Measurements from ENCODE around the gene OVAAL. TPM values are rescaled to one million over a fixed set of nuclear protein-coding genes. Genes with fewer than 3 reads are reported as not detected.
A peak's percentile ranks its signal among the peaks of the same experiment; 100 is the strongest.

OVAAL gene
- total and polyA plus RNA-seq, 2 of the 8 experiments (the other 6 are each of a cell fraction or from before 2014, with no cell fraction given): not detected

DNA sequence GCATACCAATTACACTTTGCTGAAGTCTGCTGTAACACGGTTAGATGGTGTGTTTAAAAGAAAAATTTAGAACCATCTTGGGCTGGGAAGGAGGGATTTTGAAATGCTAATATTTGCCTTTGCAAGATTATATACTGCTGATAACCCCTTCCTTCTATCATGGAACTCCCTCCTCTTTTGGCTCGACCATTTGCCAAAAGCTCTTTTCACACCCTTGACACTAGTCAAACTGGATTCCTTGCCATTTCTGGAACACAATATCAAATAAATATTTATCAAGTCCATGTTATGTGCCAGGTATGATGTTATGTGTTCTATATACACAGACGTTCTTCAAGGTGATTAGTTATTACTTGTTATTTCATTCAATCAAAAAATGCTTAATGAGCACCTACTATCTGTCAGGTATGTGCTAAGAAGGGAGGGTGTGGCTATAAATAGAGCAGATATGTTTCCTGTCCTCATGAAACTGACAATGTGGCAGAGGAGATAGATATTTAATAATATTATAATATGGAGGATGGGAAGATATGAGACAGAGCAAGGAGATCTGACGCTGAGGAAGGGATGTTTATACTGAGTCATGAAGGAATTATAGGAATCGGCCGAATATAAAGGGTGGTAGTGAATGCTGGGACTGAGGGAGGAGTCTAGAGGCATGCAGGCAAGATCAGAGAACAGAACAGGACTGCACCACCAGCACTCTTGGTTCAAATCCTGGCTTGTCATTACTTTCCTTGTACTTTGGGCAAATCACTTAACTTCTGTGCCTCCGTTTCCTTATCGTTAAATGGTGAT, 56.9 kb downstream of the OVAAL start:
- Histone ChIP-seq H2BK15ac (ENCODE audit: low read length) (no peak overlapping the region), H3K4me1 (replicated peaks in 1 of 4; ENCODE audit: control insufficient read depth in 3 of 4, insufficient read depth in 4 of 4, low read length in 3 of 4) (peaks cover 0 to 4% (median 0%) of the 10 kb centered on the region in 4 experiments; a peak in 2 of 7 replicates), H4K20me1 (replicated peaks in 1 of 2; ENCODE audit: control insufficient read depth in 1 of 2, insufficient read depth in 2 of 2, low read length in 2 of 2) (no peaks in the 10 kb centered on the region), H2AFZ (ENCODE audit: low read length) (no peak overlapping the region), H3K14ac (ENCODE audit: insufficient read length) (no peak overlapping the region), H3K27me3 (replicated peaks in 1 of 4; ENCODE audit: control insufficient read depth in 3 of 4, extremely low read depth in 1 of 4, insufficient read depth in 3 of 4, low read length in 3 of 4) (no peaks in the 10 kb centered on the region), H3K56ac (replicated peaks; ENCODE audit: insufficient read length, low read depth, low read length) (no peak overlapping the region), H2AK5ac (ENCODE audit: low read depth, low read length) (no peak overlapping the region), H3K18ac (ENCODE audit: extremely low read depth, low read length) (no peak overlapping the region), H4K5ac (ENCODE audit: insufficient read length, low read depth, low read length) (no peak overlapping the region), H3K79me1 (ENCODE audit: low read depth, low read length) (no peaks in the 10 kb centered on the region), H3K23me2 (ENCODE audit: low read depth, low read length) (no peaks in the 10 kb centered on the region), H3K4me3 (ENCODE audit: extremely low read depth in 1 of 4, insufficient read depth in 2 of 4, low read depth in 3 of 4, low read length in 4 of 4) (no peak overlapping the region), H3K4me2 (ENCODE audit: insufficient read depth in 1 of 2, low read depth in 2 of 2, low read length in 2 of 2) (no peak overlapping the region), H3K4ac (replicated peaks; ENCODE audit: insufficient read length, low read depth, low read length) (no peak overlapping the region), H2BK5ac (ENCODE audit: low read depth, low read length) (no peak overlapping the region), H2BK20ac (ENCODE audit: low read length) (no peak overlapping the region), H3K9me3 (ENCODE audit: insufficient read depth in 2 of 2, low read depth in 1 of 2, low read length in 1 of 2) (no peaks in the 10 kb centered on the region), H3K23ac (ENCODE audit: insufficient read length) (no peak overlapping the region), H3K27ac (ENCODE audit: low read depth, low read length) (no peak overlapping the region), H3K79me2 (ENCODE audit: control insufficient read depth in 1 of 2, insufficient read depth in 2 of 2, low read length in 2 of 2) (no peaks in the 10 kb centered on the region), H2BK12ac (ENCODE audit: low read depth, low read length) (no peak overlapping the region), H4K8ac (ENCODE audit: extremely low read depth, insufficient read depth, low read length) (no peak overlapping the region), H3K36me3 (ENCODE audit: control insufficient read depth in 2 of 4, insufficient read depth in 4 of 4, low read length in 3 of 4) (no peaks in the 10 kb centered on the region), H2BK120ac (replicated peaks; ENCODE audit: low read depth, low read length) (no peak overlapping the region), H3K9ac (replicated peaks in 1 of 4; ENCODE audit: extremely low read depth in 1 of 4, low read depth in 3 of 4, low read length in 3 of 4) (peak overlapping the region in 1 of 4 experiments; percentile 34; a peak in 1 of 7 replicates), H4K91ac (replicated peaks; ENCODE audit: insufficient read length, low read length) (no peak overlapping the region)
- ChIA-PET POLR2A (ENCODE audit: partially characterized antibody) (no interaction called here), CTCF (ENCODE audit: partially characterized antibody) (interaction anchor here (0.7 kb wide), 1 partner anchor 11 kb away, joined by 3 read pairs; no protein-coding TSS in a partner anchor)
- DNase-seq (ENCODE audit: low read depth in 1 of 2, low spot score in 2 of 2) (no peak), FAIRE-seq (no peak)
- WGBS, 2 experiments (ENCODE audit: extremely low coverage in 1 of 2, insufficient coverage in 1 of 2, insufficient read length in 1 of 2, insufficient replicate concordance in 2 of 2, low coverage in 1 of 2, low lambda C conversion rate in 2 of 2, missing lambda C conversion rate in 1 of 2): 91% methylated on average over 8 of the region's 8 CpGs; no CpG with 5 or more reads in 1 of the 2 experiments
- TF ChIP-seq SIX5 (IDR thresholded peaks at IDR 0.05; ENCODE audit: low read depth, low read length) (no peak), RNF2 (IDR thresholded peaks at IDR 0.05; ENCODE audit: borderline replicate concordance, low read depth, low read length, missing control alignments, poor library complexity, severe bottlenecking) (no peak), CEBPB (IDR thresholded peaks at IDR 0.05; ENCODE audit: low read depth, low read length) (no peak), RBBP5 (IDR thresholded peaks at IDR 0.05; ENCODE audit: borderline replicate concordance, low read depth, low read length) (no peak), TBP (IDR thresholded peaks at IDR 0.05; ENCODE audit: low read depth, low read length) (no peak), SRF (IDR thresholded peaks at IDR 0.05; ENCODE audit: low read depth, low read length) (no peak), CHD2 (IDR thresholded peaks at IDR 0.05; ENCODE audit: low read length) (no peak)
